GM23338 (cell line): ENCODE results near the gene DGLUCY.

Experiments
- CREB1 ChIP-seq: fragments of 250-450 bp; sonication (Bioruptor Pico); IDR thresholded peaks from 2 replicates; pipeline ENCODE4 v1.5.0; 2020; ENCODE audit warnings: low read depth, mild to moderate bottlenecking, moderate library complexity
- CTCF ChIP-seq, 2 experiments: fragments of 200-600 bp in 1 of 2; sonication (generic) in 1 of 2; conservative IDR thresholded peaks; 2 replicates each; pipeline versions ENCODE4 v1.5.1 to v1.6.1; 2016 to 2017; ENCODE audit warnings: antibody characterized with exemption in 2 of 2, low read depth in 2 of 2, mild to moderate bottlenecking in 2 of 2, moderate library complexity in 1 of 2
- EZH2 ChIP-seq: fragments of 200-600 bp; sonication (generic); IDR thresholded peaks from one replicate; pipeline ENCODE4 v1.8.0; 2017; ENCODE audit warnings: antibody characterized with exemption, mild to moderate bottlenecking, low read depth; ENCODE audit not compliant: unreplicated experiment
- EZH2phosphoT487 ChIP-seq: fragments of 200-600 bp; sonication (generic); IDR thresholded peaks from one replicate; pipeline ENCODE4 v1.8.1; 2018; ENCODE audit warnings: antibody characterized with exemption; ENCODE audit not compliant: unreplicated experiment
- JUNB ChIP-seq: IDR thresholded peaks from one replicate; pipeline ENCODE4 v1.6.1; 2016; ENCODE audit warnings: antibody characterized with exemption; ENCODE audit not compliant: unreplicated experiment
- POLR2AphosphoS5 ChIP-seq: IDR thresholded peaks from 2 replicates; pipeline ENCODE4 v1.6.1; 2016; ENCODE audit warnings: antibody characterized with exemption, low read depth
- STAT1 ChIP-seq: IDR thresholded peaks from one replicate; pipeline ENCODE4 v1.6.1; 2016; ENCODE audit warnings: antibody characterized with exemption; ENCODE audit not compliant: unreplicated experiment
- TF ChIP-seq, protein P1 (sequence below): IDR thresholded peaks from one replicate; pipeline ENCODE4 v1.6.1; 2018; ENCODE audit warnings: antibody characterized with exemption; ENCODE audit not compliant: unreplicated experiment

GRCh38 chr14:91233936-91234790 is 120.3 kb downstream of the DGLUCY start:
- TF ChIP-seq CTCF (conservative IDR thresholded peaks at IDR 0.05; ENCODE audit: low read depth in 2 of 2) (no peak), POLR2AphosphoS5 (no peak), EZH2 (no peak), EZH2phosphoT487 (no peak), JUNB (no peak), STAT1 (no peak), CREB1 (CRISPR knock-in tag) (no peak)
- TF ChIP-seq, protein P1, sequence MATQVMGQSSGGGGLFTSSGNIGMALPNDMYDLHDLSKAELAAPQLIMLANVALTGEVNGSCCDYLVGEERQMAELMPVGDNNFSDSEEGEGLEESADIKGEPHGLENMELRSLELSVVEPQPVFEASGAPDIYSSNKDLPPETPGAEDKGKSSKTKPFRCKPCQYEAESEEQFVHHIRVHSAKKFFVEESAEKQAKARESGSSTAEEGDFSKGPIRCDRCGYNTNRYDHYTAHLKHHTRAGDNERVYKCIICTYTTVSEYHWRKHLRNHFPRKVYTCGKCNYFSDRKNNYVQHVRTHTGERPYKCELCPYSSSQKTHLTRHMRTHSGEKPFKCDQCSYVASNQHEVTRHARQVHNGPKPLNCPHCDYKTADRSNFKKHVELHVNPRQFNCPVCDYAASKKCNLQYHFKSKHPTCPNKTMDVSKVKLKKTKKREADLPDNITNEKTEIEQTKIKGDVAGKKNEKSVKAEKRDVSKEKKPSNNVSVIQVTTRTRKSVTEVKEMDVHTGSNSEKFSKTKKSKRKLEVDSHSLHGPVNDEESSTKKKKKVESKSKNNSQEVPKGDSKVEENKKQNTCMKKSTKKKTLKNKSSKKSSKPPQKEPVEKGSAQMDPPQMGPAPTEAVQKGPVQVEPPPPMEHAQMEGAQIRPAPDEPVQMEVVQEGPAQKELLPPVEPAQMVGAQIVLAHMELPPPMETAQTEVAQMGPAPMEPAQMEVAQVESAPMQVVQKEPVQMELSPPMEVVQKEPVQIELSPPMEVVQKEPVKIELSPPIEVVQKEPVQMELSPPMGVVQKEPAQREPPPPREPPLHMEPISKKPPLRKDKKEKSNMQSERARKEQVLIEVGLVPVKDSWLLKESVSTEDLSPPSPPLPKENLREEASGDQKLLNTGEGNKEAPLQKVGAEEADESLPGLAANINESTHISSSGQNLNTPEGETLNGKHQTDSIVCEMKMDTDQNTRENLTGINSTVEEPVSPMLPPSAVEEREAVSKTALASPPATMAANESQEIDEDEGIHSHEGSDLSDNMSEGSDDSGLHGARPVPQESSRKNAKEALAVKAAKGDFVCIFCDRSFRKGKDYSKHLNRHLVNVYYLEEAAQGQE: no peak
